DMS 273 (cell line): ENCODE measurements around the gene HSDL1.

Experiments
- DNase-seq: peaks from one replicate; lab custom pipeline; 2025; ENCODE audit not compliant: unreplicated experiment; lab: John Stamatoyannopoulos, UW

HSDL1 gene

DNA sequence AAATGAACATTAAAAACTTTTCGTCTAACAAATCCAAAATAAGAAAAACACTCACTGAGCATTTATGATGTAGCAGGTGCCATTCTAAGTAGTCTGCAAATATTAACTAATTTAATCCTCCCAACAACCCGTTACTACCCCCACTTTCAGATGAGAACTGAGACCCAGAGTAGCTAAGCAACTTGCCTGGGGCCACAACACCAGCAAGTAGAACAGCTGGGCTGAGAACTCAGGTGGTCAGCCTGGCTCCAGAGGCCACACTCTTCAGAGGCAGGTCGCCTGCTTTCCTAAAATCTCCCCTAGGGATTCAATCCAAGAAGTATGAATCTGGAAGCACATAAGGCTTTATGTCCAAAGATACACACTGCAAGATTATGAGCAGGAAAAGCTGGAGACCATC, 34.5 kb downstream of the HSDL1 start:
- DNase-seq = no peak

GRCh38 chr16:84109598-84110335, 35.2 kb downstream of the HSDL1 start:
- DNase-seq = no peak

- DNase-seq = no peak
Measured at GRCh38 chr16:84107921-84108320, 37.1 kb downstream of the HSDL1 start.

GRCh38 chr16:84105948-84106740, 38.8 kb downstream of the HSDL1 start:
- DNase-seq = no peak

DNA sequence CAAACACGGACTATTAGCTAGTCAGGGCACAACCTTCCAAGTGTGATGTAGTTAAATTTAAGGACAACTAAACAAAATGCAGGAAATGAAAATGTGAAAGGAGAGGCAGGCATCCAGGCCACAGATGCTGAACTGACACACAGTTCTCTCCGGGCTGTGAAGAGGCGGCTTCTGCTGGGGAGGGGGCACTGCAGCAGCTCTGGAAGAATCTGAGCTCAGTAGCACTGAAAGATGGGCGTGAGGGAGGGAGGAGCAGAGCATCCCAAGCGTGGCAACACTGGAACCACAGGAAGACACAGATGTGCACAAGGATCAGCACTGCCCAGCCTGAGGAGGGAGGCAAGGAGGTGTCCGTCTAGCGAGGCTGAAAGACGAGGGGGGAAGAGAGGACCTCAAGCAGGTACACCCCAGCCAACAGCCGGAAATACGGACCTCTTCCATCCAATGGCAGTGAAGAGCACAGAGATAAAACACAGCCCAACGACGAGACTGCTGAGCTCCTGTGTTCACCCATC, 39.6 kb downstream of the HSDL1 start:
- no peak for DNase-seq

DNA sequence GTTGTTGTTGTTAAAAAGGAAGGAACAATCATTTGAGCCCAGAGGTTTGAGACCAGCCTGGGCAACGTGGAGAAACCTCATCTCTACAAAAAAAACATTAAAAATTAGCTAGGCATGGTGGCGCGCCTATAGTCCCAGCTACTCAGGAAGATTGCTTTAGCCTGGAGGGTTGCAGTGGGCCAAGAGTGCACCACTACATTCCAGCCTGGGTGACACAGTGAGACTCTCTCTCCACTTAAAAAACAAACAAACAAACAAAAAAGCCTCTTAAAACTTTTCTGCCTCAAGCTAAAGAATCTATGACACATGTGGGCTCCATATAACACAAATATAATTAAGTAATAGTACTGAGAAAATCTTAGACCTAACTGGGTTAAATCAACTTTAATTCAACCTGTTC, 40.7 kb downstream of the HSDL1 start:
- no peak for DNase-seq

DNA sequence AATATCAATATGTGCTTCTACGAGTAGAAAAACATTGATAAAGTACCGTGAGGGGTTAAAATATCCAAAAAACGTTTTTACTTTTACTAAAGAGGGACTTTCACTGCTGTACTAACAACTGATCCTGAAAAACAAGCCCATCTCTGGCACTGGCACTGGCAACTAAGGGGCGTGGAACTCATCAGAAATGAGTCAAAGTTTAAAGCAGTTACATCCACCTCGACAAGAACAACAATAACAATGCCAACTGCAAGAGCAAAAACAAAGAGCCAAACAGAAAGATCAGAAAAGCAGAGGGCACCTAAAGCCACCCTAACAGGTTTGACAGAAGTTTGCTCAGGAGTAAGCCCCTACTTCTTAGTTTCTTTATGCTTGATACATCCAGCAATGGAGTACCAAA, 41.3 kb downstream of the HSDL1 start:
- DNase-seq = no peak

DNA sequence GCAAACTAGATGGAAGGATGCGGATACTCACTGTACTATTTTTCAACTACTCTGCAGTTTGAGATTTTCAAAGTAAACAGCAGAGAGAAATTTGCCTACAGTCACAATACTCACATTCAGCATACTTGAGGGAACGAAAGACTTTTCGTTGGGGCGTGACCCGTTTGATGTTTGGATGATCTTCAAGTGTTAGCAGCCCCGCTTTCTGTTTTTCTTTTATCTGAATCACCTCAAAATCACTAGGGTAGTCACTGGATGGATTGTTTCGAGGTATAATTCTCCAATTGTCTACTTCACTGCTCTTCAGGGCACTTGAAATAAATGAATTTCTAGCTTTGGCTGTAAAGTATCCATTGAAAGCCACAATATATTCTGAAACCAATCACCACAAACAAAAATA, 46.0 kb downstream of the HSDL1 start:
- no peak for DNase-seq

DNA sequence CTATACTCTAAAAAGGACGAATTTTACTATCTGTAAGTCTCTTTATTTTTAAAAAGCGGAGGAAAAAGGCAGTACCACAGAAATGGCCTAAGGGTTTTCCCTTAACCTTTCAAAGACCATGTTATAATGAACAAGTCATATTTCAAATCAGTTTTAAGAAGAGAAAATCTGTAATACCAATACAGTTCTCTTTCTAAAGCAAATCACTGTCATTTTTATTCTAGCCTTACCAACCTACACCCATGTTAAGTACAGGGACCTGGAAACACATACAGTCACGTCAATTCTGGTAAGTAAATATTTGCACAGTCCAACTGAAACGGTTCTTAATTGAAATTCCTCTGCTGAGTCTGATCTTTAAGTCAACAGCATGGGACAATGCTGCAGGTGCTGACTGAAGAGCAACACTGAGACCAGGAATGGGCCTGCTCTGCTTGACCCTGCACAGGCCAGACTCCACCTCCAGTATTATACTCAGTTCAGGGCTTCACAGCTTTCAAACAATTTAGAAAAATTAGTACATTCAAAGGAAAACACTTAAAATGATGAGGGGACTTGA, 48.5 kb downstream of the HSDL1 start:
- no peak for DNase-seq

DNA sequence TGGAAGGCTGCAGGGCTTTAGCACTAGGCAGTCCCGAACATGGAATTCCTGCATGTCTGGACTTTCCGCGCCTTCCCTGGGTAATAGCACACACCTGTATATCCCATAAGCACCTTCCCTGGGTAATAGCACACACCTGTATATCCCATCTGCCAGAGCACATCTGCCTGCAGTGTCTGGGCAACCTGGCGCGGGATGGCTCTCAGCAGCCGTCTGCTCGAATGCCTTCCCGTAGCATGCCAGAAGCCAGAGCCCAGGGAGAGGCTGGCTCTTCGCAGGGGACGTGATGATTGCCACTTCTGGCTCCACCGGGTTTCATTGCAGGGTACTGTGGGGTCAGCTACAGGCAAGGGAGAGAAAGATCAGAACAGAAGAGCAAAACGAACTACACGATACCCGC, 49.5 kb downstream of the HSDL1 start:
- DNase-seq = no peak

DNA sequence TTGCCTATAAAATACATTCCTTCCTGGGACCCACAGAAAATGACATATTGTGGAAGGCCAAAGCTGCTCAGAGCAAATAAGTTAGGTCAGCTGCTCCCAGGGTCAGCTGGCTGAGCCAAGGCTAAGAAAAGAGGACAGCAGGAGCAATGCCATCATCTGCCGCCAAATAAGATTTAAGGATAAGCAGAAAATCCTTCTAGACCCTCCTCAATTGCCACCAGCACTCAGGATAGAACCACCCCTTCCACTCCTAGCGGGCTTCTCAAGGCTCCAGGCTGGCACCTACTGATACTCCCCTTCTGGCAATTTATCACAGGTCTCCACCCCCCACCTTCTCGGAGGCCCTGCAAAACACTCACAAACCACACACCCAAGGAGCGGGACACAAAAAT, 51.1 kb downstream of the HSDL1 start:
- DNase-seq = no peak

- no peak for DNase-seq
Measured at GRCh38 chr16:84093120-84093878, 51.7 kb downstream of the HSDL1 start.

- DNase-seq = peak; percentile 89
Measured at GRCh38 chr16:84091460-84091859, 53.5 kb downstream of the HSDL1 start.

DNA sequence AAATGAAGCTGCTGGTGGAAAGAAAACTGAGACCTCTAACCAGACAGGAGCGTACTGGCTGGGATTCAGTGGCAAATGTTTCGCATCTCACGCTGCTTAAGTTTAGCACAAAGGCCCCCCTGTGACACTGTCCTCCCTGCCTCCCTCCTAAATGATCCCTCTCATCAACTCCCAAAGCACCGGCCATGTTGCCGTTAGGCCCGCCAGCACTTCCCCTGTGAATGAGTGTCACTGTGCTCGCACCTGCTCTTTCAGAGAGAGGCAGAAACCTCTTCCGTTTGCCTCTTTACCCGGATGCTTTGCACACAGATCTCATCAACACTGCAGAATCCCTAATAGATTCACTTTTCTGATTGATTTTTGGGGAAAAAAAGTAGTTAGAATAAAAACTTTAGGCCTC, 54.8 kb downstream of the HSDL1 start:
- DNase-seq = no peak

DNA sequence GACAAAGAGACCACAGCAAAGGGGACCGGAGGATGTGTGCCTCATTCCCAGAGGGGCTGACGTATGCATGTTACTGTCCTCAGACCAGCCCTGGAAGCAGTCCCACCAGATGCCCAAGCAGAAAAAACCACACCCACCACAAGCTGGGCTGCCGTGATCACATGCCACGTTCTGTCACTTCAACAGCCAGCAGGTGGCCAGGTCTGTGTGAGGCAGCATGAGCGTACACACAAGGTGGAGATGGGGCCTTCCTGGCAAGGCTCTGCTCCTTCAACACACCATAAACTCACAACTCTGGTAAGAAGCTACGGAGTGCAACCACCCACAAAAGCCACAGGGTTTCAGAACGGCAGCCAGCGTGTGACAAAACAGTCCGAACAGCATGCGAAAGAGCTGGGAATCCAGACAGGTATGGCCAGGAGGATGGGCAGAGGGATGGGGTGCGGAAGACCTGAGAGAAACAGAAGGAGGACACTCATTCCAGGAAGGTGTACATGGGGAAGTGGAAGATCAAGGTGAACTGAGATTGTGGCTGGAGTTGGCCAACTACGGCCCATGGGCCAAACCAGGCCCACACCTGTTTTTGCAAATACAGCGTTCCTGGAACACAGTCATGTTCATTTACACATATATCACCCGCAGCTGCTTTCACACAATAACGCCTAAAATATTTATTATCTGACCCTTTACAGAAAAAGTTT, 56.1 kb downstream of the HSDL1 start:
- peak; percentile 83 for DNase-seq

DNA sequence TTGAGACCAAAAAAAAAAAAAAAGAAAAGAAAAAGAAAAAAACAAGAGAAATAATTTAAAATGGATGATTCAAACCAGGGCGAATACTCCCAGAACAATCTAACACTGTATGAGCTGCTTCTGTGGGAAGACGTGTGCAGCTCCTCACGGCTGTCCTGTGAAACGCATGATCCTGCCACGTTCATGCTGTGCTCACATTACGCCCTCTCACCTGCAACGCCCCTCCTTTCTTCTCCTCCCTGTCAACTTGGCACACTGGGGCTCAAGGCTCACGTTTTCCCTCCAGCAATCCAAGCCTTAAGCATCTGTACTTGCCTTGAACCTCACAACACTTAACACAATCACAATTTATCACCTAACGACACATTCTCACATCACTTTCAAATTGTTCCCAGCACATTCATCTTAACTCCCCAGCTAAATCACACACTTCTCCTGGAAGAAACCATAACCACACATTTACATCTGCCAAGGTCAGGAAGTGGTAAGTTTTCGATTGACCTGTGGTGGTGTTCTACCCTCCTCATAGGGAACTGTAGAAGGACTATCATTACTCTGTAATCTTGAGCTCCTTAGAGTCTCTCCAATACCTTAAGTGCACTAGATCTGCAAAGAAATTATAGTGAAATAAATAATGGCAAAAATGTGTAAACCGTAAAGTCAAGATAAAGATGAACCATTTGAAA, 57.4 kb downstream of the HSDL1 start:
- no peak for DNase-seq

GRCh38 chr16:84087001-84087400, 58.0 kb downstream of the HSDL1 start:
- no peak for DNase-seq

- DNase-seq = no peak
Measured at GRCh38 chr16:84086341-84086740, 58.6 kb downstream of the HSDL1 start.

DNA sequence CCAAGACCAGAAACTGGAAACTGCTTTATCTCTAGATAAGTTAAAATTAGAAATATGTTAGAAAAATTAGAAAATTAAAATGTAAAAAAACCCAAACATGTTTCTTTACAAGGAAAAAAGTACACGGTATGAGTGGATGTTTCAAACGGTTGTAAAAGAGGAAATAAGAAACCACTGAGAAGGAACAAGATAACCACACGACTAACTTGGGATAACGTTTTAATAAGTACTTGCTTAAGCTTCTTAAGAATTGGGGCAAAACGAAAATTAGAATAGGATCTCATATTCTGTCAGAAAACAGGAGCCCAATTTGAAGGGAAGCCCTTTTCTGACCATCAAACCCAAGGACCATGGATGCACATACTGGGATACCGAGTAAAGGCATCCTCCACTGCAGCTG, 59.2 kb downstream of the HSDL1 start:
- DNase-seq = no peak

- no peak for DNase-seq
Measured at GRCh38 chr16:84085271-84085667, 59.7 kb downstream of the HSDL1 start.
